HG02840 (cell line): ENCODE results near the gene DMXL1.
A peak's percentile ranks its signal among the peaks of the same experiment; 100 is the strongest.

Source experiments
- ATAC-seq: cut with Tn5 transposase; IDR thresholded peaks from one replicate; pipeline ENCODE4 v1.9.1; 2021; ENCODE audit warnings: mild to moderate bottlenecking, moderate library complexity, moderate number of reproducible peaks; ENCODE audit not compliant: unreplicated experiment, low FRiP score

DMXL1 gene, protein sequence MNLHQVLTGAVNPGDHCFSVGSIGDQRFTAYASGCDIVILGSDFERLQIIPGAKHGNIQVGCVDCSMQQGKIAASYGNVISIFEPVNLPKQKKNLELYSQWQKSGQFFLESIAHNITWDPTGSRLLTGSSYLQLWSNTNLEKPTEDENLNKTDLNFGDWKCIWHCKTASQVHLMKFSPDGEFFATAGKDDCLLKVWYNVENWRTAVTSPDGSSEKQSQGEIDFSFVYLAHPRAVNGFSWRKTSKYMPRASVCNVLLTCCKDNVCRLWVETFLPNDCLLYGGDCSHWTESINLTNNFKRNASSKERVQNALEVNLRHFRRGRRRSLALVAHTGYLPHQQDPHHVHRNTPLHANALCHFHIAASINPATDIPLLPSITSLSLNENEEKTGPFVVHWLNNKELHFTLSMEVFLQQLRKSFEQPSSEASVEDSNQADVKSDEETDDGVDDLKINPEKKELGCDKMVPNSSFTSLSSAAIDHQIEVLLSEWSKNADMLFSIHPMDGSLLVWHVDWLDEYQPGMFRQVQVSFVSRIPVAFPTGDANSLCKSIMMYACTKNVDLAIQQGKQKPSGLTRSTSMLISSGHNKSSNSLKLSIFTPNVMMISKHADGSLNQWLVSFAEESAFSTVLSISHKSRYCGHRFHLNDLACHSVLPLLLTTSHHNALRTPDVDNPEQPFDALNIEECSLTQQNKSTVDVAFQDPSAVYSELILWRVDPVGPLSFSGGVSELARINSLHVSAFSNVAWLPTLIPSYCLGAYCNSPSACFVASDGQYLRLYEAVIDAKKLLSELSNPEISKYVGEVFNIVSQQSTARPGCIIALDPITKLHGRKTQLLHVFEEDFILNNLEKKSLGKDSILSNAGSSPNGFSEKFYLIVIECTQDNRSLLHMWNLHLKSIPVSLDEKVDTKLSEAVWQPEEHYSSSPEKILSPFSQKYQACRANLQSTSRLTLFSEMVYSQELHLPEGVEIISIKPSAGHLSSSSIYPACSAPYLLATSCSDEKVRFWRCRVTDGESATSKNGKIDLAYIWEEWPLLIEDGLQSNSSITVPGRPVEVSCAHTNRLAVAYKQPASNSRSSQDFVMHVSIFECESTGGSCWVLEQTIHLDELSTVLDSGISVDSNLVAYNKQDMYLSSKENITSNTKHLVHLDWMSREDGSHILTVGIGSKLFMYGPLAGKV (N-terminal part only)

DNA sequence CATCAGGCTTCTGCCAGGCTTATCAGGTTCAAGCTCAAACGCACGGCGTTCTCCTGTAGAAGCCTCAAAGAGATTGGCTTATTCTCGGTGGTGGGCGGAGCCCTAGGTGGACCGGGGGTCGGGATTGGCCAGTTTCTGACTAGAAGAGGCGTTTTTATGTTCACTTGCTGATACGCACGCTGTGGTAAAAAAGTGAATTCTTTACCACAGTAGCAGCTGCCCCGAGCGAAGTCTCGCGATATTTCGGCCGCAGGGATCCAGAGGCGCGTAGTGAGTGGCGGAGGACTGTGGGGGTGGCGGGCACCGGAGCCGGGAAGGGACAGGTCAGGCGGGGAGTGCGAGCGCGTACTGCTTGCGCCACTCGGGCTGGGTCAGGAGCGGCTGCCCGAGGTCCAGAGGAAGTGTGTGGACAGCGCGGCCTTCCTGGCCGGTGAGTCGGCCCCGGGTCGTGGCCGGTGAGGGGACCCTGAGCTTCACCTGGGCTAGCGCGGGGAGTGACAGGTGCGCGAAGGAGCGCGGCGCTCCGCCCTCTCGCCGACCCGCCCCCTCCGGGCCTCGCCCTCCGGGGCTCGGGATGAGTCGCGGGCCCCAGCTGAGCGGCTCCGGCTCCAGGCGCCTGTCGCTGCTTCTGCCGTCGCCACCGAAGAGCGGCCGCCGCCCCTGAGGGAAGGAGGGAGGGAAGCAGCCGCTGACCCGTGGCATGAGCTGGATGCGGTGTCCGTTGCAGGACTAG is at the start of gene DMXL1:
TSS of gene DMXL1 (plus strand) at position 260 of the 733 bp plus-strand sequence. CDS start 483 bp downstream, outside the sequence.
- ATAC-seq: peak; percentile 78

DNA sequence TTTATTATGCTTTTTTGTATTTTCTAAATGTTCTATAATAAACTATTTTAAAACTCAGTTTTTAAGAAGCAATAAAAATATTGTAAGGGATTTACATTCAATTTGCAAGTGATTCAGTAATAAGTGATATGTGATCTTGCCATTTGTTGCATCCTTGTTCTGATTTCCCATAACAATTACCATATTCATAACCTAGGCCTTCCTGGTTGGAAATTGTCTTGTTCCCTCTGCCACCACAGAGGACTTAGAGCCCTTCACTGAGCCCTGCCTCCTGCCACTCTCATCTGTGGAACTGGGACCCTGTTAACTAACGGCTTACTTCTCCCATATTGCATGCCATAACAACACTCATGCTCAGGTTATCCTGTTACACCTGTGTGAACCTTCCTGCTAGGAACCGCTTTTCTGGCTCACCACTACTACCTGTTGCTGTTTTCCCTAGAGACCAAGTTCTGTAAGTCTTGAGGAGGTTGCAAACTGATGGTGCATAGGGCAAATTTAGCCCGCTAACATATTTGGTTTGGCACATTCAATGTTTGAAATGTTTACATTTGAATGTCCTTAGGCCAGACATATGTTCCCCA is 49.6 kb upstream of the DMXL1 start:
- no peak for ATAC-seq

DNA sequence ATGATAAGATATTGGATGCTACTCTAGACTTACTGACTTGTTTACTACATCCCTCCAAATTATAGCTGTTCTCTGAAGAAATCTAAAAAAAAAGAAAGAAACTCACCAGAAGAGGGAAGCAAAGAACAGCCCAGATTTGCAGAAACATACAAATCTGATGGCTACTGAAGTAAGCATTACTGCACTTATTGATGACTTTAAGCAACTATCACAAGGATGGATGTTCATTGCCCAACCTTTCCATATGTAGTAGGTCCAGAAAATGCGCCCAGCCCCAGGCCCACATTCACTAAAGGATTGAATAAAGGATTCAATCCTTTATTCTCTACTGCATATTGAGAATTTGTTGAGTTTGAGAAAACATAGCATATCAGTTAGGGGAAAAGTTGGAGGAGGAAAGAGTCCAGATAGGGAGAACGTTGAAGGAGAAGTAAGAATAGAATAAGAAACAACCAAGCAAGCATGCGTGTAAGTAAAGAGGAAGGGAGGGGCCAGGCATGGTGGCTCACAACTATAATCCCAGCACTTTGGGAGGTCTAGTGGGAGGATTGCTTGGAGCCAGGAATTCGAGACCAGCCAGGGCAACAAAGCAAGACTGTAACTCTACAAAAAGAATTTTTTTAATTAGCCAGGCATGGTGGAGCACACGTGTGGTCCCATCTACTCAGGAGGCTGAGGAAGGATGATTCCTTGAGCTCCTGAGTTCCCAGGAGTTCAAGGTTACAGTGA is 48.7 kb upstream of the DMXL1 start:
- no peak for ATAC-seq

DNA sequence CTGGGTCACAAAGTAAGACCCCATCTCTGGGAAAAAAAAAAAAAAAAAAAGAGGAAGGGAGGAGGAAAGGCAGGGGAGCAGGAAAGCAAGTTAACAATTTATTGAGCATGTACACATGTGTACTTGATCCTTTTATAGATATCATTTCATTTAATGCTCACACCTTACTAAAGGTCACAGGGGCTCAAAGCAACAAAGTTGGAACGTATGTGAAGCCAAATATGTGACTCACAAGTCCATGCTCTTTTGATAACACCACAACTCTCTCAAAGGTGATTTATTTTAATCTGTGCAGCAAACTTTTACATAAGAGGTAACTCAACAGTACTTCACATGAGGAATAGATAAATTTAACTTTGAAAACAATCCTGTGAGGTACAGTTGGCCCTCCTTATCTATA is 48.1 kb upstream of the DMXL1 start:
- ATAC-seq: no peak

DNA sequence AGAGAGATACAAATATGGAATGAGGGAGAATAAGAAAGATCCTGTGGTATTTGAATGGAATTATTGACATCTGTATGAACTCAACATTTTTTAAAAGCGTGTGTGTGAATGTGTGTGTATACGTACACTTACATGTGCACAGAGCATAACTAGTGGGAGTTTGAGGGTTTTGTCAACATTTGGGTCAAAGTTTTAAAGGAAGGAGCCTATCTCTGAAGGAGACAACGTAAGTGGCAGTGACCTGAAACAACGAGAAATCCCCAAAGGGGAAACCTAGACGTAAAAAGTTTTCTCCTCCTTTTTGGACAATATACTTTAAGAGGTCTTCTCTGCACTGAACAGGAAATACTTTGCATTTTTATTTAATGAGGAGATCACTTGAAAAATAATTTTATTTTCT is 42.3 kb upstream of the DMXL1 start:
- ATAC-seq: no peak

DNA sequence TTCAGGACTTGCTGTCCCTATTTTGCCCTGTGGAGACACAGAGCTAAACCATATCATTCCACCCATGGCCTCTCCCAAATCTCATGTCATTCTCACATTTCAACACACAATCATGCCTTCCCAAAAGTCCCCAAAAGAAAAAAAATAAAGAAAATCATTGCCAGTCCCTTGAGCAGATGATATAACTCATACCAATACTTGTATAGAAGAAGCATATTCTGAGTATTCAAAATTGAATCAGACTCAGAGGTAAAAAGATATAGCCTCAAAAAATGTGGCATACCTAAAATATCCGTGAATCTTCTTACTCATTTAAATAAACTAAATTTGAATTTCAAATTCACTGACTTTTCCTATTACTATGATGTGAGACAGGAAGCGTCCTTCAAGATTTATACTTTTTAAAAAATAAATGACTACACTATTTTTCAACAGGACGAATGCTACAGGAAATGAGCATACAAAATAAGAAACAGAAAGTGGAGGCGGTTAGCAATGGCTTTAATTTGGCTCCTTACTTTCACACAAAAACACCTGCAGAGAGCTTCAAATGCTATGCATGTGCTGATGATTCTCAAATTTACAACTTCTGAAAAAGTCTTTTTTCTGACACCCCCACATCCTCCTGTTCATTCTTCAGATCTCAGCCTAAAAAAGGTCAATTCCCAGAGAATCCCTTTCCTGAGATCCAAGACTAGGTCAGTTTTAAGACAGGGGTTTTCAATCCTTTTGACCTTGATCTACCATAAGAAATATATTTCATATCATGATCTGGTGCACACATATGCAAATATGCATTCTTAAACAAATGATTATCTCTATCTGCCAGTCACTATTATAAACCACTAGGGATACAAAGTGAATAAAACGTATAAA is 39.6 kb upstream of the DMXL1 start:
- ATAC-seq: peak; percentile 85

DNA sequence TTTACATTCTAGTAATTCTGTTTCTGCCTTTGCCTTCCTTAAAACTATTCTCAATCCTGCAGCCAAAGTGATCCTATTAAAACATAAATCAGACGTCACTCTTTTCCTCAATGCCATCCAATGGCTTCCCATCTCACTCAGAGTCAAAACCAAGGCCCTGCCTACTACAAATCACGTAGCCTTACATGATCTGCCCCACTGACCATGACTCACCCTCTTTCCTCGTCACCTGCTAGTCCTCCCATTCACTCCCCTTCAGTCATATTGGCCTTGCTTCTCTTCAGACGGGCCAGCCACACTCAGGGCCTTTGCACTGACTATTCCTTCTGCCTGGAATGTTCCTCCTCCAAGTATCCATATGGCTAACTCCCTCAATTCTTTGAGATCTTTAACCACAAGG is 39.0 kb upstream of the DMXL1 start:
- peak; percentile 35 for ATAC-seq

DNA sequence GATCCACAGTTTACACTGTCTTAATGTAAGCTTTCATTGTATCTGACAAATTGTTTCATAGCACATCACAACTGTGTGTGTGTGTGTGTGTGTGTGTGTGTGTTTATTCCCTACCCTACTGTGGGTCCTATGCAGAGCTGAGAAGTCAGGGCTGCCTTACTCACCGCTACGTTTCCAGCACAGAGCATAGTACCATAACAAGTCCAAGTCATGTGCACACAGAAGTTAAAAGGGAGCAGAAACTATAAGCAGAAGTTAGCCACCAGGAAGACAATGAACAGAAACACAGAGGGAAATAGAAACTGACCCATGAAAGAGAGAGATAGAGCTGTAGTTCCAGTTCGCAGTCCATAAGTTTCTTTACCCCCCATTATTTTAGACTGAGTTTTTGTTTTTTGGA is 38.2 kb upstream of the DMXL1 start:
- ATAC-seq: no peak

DNA sequence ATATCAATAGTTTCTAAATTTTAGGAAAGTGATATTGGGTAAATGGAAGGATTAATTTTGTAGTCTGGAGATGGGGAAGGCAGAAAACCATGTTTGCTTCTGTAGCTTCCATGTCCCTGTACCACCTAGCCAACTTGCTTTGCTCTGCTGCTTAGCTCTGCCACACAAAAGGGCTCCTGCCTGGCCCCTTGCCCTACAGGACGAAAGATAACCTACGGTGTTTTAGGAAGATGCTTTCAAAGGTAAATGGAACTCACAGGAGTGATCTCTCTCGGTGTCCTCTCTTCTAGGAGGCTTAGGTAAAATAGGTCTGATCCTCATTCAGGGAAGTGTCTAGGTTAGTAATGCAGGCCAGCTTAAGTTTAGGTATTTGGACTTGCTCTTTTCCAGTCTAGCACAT is 37.8 kb upstream of the DMXL1 start:
- ATAC-seq: no peak

DNA sequence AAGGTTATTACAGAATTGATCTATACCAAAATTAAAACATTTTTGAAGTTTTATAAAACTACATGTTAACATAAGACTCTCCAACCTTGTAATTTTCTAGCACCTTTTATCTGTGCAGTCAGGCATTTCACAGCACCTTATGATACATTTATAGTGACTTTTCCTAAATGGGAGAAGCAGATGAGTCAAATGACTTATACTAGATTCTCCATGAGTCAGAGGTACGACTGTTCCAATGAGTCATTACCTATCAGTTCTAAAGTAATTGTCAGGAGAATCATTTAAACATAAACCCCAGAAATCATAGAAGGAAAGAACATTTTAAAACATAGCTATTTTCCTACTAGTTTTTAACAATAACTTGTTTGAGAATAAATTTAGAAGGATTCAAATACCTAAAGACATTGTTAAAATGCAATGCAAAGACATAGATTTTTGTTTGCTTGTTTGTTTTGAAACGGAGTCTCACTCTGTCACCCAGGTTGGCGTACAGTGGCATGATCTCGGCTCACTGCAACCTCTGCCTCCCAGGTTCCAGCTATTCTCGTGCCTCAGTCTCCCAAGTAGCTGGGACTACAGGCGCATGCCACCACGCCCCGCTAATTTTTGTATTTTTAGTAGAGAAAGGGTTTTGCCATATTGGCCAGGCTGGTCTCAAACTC is 34.7 kb upstream of the DMXL1 start:
- ATAC-seq: no peak

DNA sequence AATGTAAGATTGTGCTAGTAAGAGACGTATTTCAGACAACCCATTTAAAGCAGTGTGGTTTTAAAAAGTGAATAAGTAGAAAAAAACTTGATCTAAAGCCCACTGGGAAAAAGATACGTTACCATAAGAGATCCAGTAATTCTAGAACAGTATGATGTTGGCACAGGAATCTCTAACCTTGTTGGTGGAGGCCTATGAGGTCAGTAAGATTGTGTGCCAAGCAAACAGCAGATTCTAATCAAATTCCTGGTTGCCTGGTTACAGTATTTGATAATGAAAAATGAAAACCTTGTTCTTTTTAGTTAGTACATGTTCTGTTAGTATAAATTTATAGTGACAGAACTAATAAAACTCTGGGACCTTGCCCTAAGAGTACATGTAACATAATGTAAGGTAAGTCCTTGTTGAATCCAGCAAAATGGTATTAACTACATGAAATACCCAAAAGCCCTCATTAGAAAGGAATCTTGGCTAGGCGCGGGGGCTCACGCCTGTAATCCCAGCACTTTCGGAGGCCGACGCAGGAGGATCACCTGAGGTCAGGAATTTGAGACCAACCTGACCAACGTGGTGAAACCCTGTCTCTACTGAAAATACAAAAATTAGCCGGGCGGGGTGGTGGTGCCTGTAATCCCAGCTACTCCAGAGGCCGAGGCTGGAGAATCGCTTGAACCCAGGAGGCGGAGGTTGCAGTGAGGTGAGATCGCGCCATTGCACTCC is 33.2 kb upstream of the DMXL1 start:
- ATAC-seq: no peak

DNA sequence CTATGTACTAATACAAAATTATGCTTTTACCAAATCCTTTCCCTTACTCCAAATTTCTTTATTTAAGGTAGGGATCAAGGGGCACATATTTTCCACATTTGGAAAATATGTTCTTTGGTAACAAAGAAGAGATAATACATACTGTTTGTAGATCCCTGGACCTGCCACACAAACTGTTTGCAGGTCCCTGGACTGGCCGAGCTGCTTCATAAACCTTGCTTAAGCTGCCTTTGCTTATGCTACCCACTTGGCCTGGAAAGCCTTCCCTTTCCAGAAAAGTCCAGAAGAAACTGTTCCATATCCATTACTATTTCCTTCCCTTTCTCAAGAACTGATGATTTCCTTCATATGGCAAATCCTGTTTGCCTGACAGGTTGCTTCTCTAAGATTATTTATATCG is 22.6 kb upstream of the DMXL1 start:
- ATAC-seq: no peak

DNA sequence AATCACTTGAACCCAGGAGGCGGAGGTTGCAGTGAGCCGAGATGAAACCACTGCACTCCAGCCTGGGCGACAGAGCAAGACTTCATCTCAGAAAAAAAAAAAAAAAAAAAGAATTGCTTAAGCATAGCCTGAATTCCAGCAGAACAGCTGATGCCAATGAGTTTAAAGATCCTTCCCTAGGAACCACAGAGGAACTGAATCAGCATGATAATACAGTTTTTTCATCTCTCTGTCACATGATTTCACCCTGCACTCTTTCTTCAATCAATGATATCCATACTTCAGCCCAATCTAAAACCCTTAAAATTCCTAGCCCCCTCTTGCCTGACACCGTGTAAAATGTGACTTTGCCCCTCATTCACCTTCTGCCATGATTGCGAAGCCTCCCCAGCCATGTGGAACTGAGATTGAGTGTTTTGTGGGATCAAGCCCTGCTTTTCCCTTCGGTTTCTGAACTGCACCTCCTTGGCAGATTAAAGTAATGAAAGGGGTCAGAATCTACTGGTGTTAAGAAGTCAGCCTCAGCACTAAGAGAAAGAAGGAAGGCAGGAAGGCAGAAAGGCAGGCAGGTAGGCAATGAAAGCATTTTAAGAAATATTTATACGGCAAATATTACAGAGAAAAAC is 20.9 kb upstream of the DMXL1 start:
- ATAC-seq: no peak

DNA sequence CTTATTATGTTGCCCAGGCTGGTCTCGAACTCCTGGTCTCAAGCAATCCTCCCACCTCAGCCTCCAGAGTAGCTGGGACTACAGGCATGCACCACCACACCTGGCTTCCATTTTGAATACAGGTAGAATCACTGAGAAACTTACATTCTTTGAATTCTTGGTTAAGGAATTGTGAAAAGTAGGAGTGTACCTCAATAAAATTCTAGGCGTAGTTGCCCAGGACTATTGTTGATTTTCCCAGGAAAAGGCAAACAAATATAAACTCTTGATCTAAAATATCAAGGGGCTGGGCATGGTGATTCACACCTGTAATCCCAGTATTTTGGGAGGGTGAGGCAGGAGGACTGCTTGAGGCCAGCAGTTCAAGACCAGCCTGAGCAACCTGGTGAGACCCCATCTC is 16.8 kb upstream of the DMXL1 start:
- no peak for ATAC-seq

DNA sequence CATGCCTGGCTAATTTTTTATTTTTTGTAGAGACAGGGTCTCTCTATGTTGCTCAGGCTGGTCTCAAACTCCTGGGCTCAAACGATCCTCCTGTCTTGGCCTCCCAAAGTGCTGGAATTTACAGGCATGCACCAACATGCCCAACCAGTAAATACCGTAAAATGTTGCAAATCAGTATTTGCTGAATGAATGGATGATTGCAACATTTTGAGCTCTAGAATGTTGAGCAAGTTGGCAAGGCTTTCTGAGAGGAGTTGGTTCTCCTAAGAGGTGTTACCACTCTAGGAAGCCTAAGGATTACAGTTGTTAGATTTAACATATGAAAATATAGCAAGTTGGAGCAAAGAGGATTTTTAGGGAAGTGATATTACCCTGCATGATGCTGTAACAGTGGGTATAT is 15.6 kb upstream of the DMXL1 start:
- ATAC-seq: no peak

DNA sequence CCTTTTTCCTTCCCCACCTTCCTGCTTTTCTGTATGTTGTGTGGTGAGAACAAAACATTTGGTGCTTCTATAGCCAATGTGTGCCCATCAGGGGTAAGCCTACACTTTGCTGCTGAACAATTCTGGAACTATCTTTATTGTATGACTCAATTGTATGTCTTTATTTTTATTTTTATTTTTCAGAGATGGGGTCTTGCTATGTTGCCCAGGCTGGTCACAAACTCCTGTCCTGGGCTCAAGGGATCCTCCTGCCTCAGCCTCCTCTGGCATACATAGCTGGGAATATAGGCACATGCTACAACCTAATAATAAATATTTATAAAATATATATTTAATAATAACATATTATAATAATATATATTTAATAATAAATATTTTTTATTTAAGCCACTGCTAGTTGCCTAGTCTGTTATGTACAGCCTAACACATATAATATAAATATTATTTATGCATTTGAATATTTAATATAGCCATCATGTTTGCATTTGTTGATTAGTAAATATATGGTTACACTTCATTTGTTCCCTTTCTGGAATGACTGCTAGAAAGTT is 11.8 kb upstream of the DMXL1 start:
- ATAC-seq: no peak
